ENCODE results near the gene KIAA1217. TPM values are rescaled to one million over a fixed set of nuclear protein-coding genes. Genes with fewer than 3 reads are reported as not detected.
"Not testable (repeated sequence)": the region's sequence is repeated elsewhere in the genome, so short reads cannot be mapped to it uniquely, and the experiment has no call there.

KIAA1217 gene
- total RNA-seq, 3 donors from 2014 or later (not counting 1 experiment from before 2014, with no cell fraction given), result not detected

DNA sequence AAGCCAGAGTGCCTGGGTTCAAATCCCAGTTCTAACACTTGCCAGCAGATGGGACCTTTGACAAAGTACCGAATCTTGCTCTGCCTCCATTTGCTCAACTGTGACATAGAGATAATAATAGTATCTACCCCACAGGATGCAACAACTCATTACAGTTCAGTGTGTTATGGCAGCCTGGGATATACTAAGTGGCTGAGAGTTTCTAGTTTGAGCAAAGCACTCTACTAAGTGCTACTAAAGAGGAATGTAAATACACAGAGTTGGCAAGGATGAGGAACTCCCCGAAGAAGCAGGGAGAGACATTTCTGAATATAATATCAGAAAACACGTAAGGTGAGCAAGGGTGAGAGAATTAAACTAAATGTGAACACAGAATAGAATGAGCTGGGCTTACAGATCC is 271.5 kb downstream of the KIAA1217 start:
- Histone ChIP-seq H3K9me3 (ENCODE audit: control insufficient read depth, insufficient read depth, low read length) (no peaks in the 10 kb centered on the region), H3K4me3 (ENCODE audit: low read length) (no peak overlapping the region), H3K36me3 (ENCODE audit: control insufficient read depth, insufficient read depth, low read length) (no peaks in the 10 kb centered on the region), H3K27me3 (ENCODE audit: control insufficient read depth, insufficient read depth, low read length) (no peaks in the 10 kb centered on the region), H3K27ac (ENCODE audit: low read length) (no peak overlapping the region), H3K4me1 (ENCODE audit: control insufficient read depth, insufficient read depth, low read length) (no peaks in the 10 kb centered on the region)
- no peak for ATAC-seq
- Mint-ChIP-seq H3K9me3 (no peaks in the 10 kb centered on the region), H3K27me3 (ENCODE audit: low read depth in 2 of 2) (no peaks in the 10 kb centered on the region), H3K36me3 (no peaks in the 10 kb centered on the region), H3K4me1 (no peaks in the 10 kb centered on the region), H3K4me3 (no peak overlapping the region), H3K27ac (no peak overlapping the region)
- TF ChIP-seq, protein P1, sequence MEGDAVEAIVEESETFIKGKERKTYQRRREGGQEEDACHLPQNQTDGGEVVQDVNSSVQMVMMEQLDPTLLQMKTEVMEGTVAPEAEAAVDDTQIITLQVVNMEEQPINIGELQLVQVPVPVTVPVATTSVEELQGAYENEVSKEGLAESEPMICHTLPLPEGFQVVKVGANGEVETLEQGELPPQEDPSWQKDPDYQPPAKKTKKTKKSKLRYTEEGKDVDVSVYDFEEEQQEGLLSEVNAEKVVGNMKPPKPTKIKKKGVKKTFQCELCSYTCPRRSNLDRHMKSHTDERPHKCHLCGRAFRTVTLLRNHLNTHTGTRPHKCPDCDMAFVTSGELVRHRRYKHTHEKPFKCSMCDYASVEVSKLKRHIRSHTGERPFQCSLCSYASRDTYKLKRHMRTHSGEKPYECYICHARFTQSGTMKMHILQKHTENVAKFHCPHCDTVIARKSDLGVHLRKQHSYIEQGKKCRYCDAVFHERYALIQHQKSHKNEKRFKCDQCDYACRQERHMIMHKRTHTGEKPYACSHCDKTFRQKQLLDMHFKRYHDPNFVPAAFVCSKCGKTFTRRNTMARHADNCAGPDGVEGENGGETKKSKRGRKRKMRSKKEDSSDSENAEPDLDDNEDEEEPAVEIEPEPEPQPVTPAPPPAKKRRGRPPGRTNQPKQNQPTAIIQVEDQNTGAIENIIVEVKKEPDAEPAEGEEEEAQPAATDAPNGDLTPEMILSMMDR (IDR thresholded peaks at IDR 0.05), result no peak
- 88% methylated on average over 3 of the region's 3 CpGs for WGBS (ENCODE audit: insufficient coverage)
- no peak for DNase-seq
- intact Hi-C loops (cut with micrococcal nuclease), result no loop called here

DNA sequence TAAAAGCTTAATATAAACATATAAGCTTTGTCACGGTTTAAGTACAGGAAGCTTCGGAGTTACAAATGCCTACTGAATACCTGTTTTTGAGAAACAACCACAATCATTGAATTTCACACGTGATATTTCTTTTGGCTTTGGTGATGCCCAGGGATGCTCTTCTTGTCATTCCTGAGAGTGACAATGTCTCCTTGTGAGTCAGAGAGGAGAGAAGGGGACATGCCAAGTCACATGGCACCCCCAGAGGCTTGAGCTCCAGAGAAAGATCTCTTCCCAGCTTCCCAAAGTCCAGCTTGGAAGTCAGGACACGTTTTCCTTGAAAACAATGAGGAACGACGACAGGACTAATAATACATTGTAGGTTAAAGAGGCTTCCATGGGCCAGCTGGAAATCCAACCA is 272.3 kb downstream of the KIAA1217 start:
- Histone ChIP-seq H3K36me3 (ENCODE audit: control insufficient read depth, insufficient read depth, low read length) (no peaks in the 10 kb centered on the region), H3K4me1 (ENCODE audit: control insufficient read depth, insufficient read depth, low read length) (no peaks in the 10 kb centered on the region), H3K4me3 (ENCODE audit: low read length) (no peak overlapping the region), H3K27me3 (ENCODE audit: control insufficient read depth, insufficient read depth, low read length) (no peaks in the 10 kb centered on the region), H3K27ac (ENCODE audit: low read length) (no peak overlapping the region), H3K9me3 (ENCODE audit: control insufficient read depth, insufficient read depth, low read length) (no peaks in the 10 kb centered on the region)
- H3K36me3 Mint-ChIP-seq, result no peaks in the 10 kb centered on the region
- no peak for ATAC-seq
- H3K9me3 Mint-ChIP-seq, result no peaks in the 10 kb centered on the region
- intact Hi-C loops (cut with micrococcal nuclease), result no loop called here
- TF ChIP-seq, protein P1 (IDR thresholded peaks at IDR 0.05), result no peak
- no peak overlapping the region for H3K27ac Mint-ChIP-seq
- H3K4me3 Mint-ChIP-seq, result no peak overlapping the region
- H3K27me3 Mint-ChIP-seq (ENCODE audit: low read depth in 2 of 2), result no peaks in the 10 kb centered on the region
- 88% methylated on average over 3 of the region's 6 CpGs for WGBS (ENCODE audit: insufficient coverage)
- no peaks in the 10 kb centered on the region for H3K4me1 Mint-ChIP-seq
- no peak for DNase-seq

GRCh38 chr10:24482713-24483112 is 273.8 kb downstream of the KIAA1217 start:
- ATAC-seq; DNase-seq; H3K4me1 ChIP-seq (ENCODE audit: control insufficient read depth, insufficient read depth, low read length); intact Hi-C loops (cut with micrococcal nuclease); H3K4me1 Mint-ChIP-seq; H3K36me3 ChIP-seq (ENCODE audit: control insufficient read depth, insufficient read depth, low read length); H3K27ac ChIP-seq (ENCODE audit: low read length); H3K36me3 Mint-ChIP-seq; H3K4me3 Mint-ChIP-seq; H3K27me3 ChIP-seq (ENCODE audit: control insufficient read depth, insufficient read depth, low read length); H3K4me3 ChIP-seq (ENCODE audit: low read length); H3K9me3 Mint-ChIP-seq; H3K9me3 ChIP-seq (ENCODE audit: control insufficient read depth, insufficient read depth, low read length); H3K27ac Mint-ChIP-seq; H3K27me3 Mint-ChIP-seq (ENCODE audit: low read depth in 2 of 2): not testable (repeated sequence)

GRCh38 chr10:24483701-24484100 is 274.8 kb downstream of the KIAA1217 start:
- no peaks in the 10 kb centered on the region for H3K9me3 Mint-ChIP-seq
- no peak overlapping the region for H3K27ac ChIP-seq (ENCODE audit: low read length)
- H3K4me3 ChIP-seq (ENCODE audit: low read length), result no peak overlapping the region
- peak in 1 of 2 donors; percentile 15 for DNase-seq
- no peak for ATAC-seq
- no peak overlapping the region for H3K27ac Mint-ChIP-seq
- no peaks in the 10 kb centered on the region for H3K9me3 ChIP-seq (ENCODE audit: control insufficient read depth, insufficient read depth, low read length)
- intact Hi-C loops (cut with micrococcal nuclease), result no loop called here
- H3K27me3 Mint-ChIP-seq (ENCODE audit: low read depth in 2 of 2), result no peaks in the 10 kb centered on the region
- TF ChIP-seq, protein P1 (IDR thresholded peaks at IDR 0.05), result no peak
- H3K36me3 Mint-ChIP-seq, result no peaks in the 10 kb centered on the region
- H3K4me1 ChIP-seq (ENCODE audit: control insufficient read depth, insufficient read depth, low read length), result no peaks in the 10 kb centered on the region
- 50% methylated on average over 3 of the region's 3 CpGs for WGBS (ENCODE audit: insufficient coverage)
- H3K27me3 ChIP-seq (ENCODE audit: control insufficient read depth, insufficient read depth, low read length), result no peaks in the 10 kb centered on the region
- H3K4me1 Mint-ChIP-seq, result no peaks in the 10 kb centered on the region
- H3K4me3 Mint-ChIP-seq, result no peak overlapping the region
- H3K36me3 ChIP-seq (ENCODE audit: control insufficient read depth, insufficient read depth, low read length), result no peaks in the 10 kb centered on the region
